NT2/D1 (cell line): ENCODE data around the gene SLC44A2.

Source experiments
- SUZ12 ChIP-seq: IDR thresholded peaks from 2 replicates; pipeline ENCODE4 v1.6.1; 2011; ENCODE audit not compliant: insufficient read length, insufficient read depth; ENCODE audit errors: extremely low read depth
- ZNF274 ChIP-seq: IDR thresholded peaks from 2 replicates; pipeline ENCODE4 v1.6.1; 2011; ENCODE audit warnings: mild to moderate bottlenecking, low read depth, low read length

DNA sequence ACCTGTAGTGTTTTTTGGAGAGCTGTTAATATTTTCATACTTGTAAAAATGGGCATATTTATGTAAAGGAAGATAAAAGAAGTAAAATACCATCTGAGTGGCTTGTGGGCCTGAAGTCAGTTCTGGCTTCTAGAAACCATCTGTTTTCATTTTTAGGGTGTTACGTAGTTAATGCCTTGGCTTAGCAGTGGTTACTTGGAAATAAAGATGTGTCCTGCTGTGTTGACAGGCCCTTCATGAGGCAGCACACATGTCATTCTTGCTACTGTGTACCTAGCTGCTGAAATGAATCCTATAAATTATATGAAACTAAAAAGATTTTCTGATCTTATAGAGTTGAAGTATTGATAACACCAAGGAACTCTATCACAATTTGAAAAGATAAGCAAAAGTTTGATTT, 44.8 kb downstream of the SLC44A2 start:
- TF ChIP-seq ZNF274 (no peak), SUZ12 (no peak)
